B cell (primary cell): Measurements from ENCODE around the gene PRRG4.

ENCODE experiments used
- EZH2 ChIP-seq: IDR thresholded peaks from 2 replicates; pipeline ENCODE4 v1.6.1; 2012; ENCODE audit warnings: borderline replicate concordance, low read depth, mild to moderate bottlenecking, moderate library complexity, low read length; ENCODE audit not compliant: insufficient read depth, poor library complexity, severe bottlenecking
- TF ChIP-seq, protein P1 (sequence below): fragments of 200-600 bp; IDR thresholded peaks from one replicate; pipeline ENCODE4 v1.8.0; 2022; ENCODE audit warnings: antibody characterized with exemption, mild to moderate bottlenecking

DNA sequence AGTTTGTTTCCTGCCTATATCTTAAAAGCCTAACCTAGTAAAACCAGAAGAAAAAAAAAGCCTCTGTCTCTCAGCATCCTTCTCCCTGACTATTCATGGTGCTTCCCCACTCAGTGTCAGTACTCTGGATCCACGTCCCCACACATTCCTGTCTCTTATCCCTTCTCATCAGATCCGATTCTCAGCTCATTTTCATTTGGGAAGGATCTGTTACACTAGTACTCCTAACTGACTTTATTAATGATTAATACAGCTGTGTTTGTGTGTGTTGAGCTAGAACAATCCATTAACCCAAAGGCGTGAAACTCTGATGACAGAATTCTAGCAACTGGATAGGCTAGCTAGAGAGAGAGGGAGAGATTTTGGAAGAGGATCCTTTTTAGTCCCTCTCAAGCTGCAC lies 1.5 kb downstream of the PRRG4 start:
- TF ChIP-seq, protein P1, sequence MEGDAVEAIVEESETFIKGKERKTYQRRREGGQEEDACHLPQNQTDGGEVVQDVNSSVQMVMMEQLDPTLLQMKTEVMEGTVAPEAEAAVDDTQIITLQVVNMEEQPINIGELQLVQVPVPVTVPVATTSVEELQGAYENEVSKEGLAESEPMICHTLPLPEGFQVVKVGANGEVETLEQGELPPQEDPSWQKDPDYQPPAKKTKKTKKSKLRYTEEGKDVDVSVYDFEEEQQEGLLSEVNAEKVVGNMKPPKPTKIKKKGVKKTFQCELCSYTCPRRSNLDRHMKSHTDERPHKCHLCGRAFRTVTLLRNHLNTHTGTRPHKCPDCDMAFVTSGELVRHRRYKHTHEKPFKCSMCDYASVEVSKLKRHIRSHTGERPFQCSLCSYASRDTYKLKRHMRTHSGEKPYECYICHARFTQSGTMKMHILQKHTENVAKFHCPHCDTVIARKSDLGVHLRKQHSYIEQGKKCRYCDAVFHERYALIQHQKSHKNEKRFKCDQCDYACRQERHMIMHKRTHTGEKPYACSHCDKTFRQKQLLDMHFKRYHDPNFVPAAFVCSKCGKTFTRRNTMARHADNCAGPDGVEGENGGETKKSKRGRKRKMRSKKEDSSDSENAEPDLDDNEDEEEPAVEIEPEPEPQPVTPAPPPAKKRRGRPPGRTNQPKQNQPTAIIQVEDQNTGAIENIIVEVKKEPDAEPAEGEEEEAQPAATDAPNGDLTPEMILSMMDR = no peak
- no peak for TF ChIP-seq EZH2
